HCT116 (cell line): Measurements from ENCODE around the gene DHX57.

Experiments
- CTCF ChIP-seq, 3 experiments: fragments of 200-600 bp in 1 of 3; sonication (generic) in 1 of 3; IDR thresholded peaks in 2 of 3; conservative IDR thresholded peaks in 1 of 3; 2 replicates each; pipeline ENCODE4 v1.5.1; 2012 to 2017; ENCODE audit warnings: low read depth in 2 of 3, low read length in 2 of 3, antibody characterized with exemption in 1 of 3, borderline replicate concordance in 1 of 3, control low read depth in 1 of 3, mild to moderate bottlenecking in 1 of 3, mixed read lengths in 1 of 3, mixed run types in 1 of 3, moderate library complexity in 1 of 3; ENCODE audit not compliant: insufficient read depth in 1 of 3
- EGR1 ChIP-seq: IDR thresholded peaks from 2 replicates; pipeline ENCODE4 v1.6.1; 2012; ENCODE audit warnings: low read depth
- EZH2phosphoT487 ChIP-seq: fragments of 200-600 bp; IDR thresholded peaks from 2 replicates; pipeline ENCODE4 v1.6.1; 2018; ENCODE audit warnings: antibody characterized with exemption, borderline replicate concordance
- MAX ChIP-seq: IDR thresholded peaks from 2 replicates; pipeline ENCODE4 v1.6.1; 2012

- TF ChIP-seq EZH2phosphoT487 (no peak), CTCF (IDR thresholded peaks at IDR 0.05 in 2 of 3, conservative IDR thresholded peaks at IDR 0.05 in 1 of 3; ENCODE audit: borderline replicate concordance in 1 of 3, insufficient read depth in 1 of 3, low read depth in 2 of 3, low read length in 2 of 3) (no peak), EGR1 (no peak), MAX (no peak)
Measured at GRCh38 chr2:38747819-38748218, 127.9 kb downstream of the DHX57 start.
